ENCODE results near the gene PEX14. TPM values are rescaled to one million over a fixed set of nuclear protein-coding genes. Genes with fewer than 3 reads are reported as not detected.
A peak's percentile ranks its signal among the peaks of the same experiment; 100 is the strongest.
"Not testable (repeated sequence)": the region's sequence is repeated elsewhere in the genome, so short reads cannot be mapped to it uniquely, and the experiment has no call there.

PEX14 gene
- total and polyA plus RNA-seq, 11 donors = 14.9 to 28.7 (median 20.4) TPM

DNA sequence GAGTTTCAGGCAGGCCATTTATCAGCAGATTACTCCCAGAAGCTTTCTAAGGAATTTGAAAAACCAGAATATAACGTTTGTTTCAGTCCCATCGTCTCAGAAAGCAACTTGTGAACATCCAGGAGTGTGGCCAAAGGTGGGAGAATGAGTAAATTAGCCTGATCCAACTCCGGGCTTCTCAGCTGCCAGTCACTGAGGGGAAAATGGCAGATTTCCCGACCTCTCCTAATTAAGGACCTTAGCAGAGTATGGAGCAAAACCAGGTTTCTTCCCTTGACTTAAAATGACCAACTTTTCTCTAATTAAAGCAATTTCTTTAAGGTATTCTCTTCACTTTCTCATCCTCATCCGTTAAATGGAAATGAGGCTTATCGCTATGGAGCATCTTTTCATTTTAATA is 23.9 kb upstream of the PEX14 start:
- Histone ChIP-seq H3K4me1 (peaks cover 0 to 11% (median 3%) of the 10 kb centered on the region in 12 donors), H3K9me3 (no peaks in the 10 kb centered on the region), H3K27ac (peak overlapping the region in 1 of 12 donors; percentile 10), H3K36me3 (no peaks in the 10 kb centered on the region), H3K4me3 (peak overlapping the region in 1 of 12 donors; percentile 22), H3K27me3 (no peaks in the 10 kb centered on the region)
- ATAC-seq (no peak), DNase-seq (no peak)
- intact Hi-C loops (cut with DNase I) = no loop called here
- TF ChIP-seq, protein P1, sequence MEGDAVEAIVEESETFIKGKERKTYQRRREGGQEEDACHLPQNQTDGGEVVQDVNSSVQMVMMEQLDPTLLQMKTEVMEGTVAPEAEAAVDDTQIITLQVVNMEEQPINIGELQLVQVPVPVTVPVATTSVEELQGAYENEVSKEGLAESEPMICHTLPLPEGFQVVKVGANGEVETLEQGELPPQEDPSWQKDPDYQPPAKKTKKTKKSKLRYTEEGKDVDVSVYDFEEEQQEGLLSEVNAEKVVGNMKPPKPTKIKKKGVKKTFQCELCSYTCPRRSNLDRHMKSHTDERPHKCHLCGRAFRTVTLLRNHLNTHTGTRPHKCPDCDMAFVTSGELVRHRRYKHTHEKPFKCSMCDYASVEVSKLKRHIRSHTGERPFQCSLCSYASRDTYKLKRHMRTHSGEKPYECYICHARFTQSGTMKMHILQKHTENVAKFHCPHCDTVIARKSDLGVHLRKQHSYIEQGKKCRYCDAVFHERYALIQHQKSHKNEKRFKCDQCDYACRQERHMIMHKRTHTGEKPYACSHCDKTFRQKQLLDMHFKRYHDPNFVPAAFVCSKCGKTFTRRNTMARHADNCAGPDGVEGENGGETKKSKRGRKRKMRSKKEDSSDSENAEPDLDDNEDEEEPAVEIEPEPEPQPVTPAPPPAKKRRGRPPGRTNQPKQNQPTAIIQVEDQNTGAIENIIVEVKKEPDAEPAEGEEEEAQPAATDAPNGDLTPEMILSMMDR (IDR thresholded peaks at IDR 0.05) = no peak
- TF ChIP-seq POLR2A (IDR thresholded peaks at IDR 0.05) = no peak
- 38 to 50% (median 46%) methylated on average over 6 of the region's 6 CpGs for WGBS, 4 donors

DNA sequence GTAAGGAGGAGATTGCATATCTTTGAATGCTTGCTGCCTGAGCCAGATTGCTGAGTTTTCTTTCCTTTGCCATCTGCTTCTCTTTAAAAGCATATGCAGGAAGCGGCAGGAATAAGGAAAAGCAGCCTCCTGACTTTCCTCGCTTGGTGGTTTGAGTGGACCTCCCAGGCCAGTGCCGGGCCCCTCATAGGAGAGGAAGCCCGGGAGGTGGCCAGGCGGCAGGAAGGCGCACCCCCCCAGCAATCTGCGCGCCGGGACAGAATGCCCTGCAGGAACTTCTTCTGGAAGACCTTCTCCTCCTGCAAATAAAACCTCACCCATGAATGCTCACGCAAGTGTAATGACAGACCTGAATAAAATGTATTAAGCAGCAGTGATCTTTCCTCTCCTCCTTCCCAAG is 23.5 kb upstream of the PEX14 start:
- Histone ChIP-seq H3K4me3 (peak overlapping the region in 2 of 12 donors; percentile 0 to 22), H3K27me3 (no peaks in the 10 kb centered on the region), H3K27ac (peak overlapping the region in 1 of 12 donors; percentile 10), H3K9me3 (no peaks in the 10 kb centered on the region), H3K36me3 (no peaks in the 10 kb centered on the region), H3K4me1 (peaks cover 0 to 11% (median 3%) of the 10 kb centered on the region in 12 donors)
- 17 to 24% (median 24%) methylated on average over 10 of the region's 10 CpGs for WGBS, 4 donors
- ATAC-seq (peak in 2 of 4 donors; percentile 38 to 60), DNase-seq (no peak)
- intact Hi-C loops (cut with DNase I) = no loop called here
- TF ChIP-seq, protein P1 (IDR thresholded peaks at IDR 0.05) = no peak
- no peak for TF ChIP-seq POLR2A (IDR thresholded peaks at IDR 0.05)

DNA sequence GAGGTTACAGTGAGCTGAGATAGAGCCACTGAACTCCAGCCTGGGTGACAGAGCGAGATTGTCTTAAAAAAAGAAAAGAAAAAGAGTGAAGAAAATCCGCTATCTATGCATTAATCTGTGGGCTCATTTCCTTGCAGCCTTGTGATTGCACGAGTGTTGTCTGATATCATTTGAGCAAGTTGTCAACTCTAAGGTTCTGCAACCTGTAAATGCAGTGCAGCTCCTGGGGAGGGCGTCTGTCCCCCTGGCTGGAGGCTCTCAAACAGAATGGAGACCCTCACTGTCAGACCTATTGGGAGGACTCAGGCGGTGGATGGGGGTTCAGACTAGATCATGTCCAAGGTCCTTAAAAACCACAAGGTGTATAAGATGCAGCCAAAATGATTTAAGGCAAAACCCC is 18.7 kb upstream of the PEX14 start:
- intact Hi-C loops (cut with DNase I) = no loop called here

DNA sequence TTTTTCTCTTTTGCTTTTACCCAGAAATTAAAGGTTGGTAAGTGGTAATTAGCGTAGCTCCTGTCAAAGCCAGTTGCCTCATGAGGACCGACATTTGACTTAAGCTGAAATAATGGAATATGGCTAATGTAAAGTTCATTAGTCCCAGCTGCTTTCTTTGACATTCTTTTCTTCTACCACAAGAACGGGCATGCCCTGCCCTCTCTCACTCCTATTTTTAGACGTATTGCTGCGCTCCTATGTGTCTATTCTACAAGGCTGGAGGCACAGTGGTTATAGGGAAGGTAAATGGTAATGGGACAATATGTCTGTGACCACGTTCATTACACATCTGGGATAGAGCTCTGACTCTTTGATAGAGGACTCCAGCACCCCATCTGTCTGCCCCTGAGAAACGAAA is 18.1 kb upstream of the PEX14 start:
- DNase-seq = peak in 1 of 5 donors; percentile 3
- Histone ChIP-seq H3K27ac (peak overlapping the region in 1 of 12 donors; percentile 33), H3K4me3 (no peak overlapping the region), H3K4me1 (peaks cover 0 to 19% (median 0%) of the 10 kb centered on the region in 12 donors), H3K9me3 (no peaks in the 10 kb centered on the region), H3K36me3 (peaks cover 0 to 21% (median 15%) of the 10 kb centered on the region in 9 donors), H3K27me3 (no peaks in the 10 kb centered on the region)
- intact Hi-C loops (cut with DNase I) = no loop called here
- WGBS, 4 donors = 56 to 65% (median 60%) methylated on average over 7 of the region's 7 CpGs
- TF ChIP-seq POLR2A (IDR thresholded peaks at IDR 0.05) = no peak
- TF ChIP-seq, protein P1 (IDR thresholded peaks at IDR 0.05) = no peak
- peak in 3 of 4 donors; percentile 46 to 61 (median 54) for ATAC-seq

More for the DNA sequence above, 18.7 kb upstream of the PEX14 start:
- ATAC-seq (no peak), DNase-seq (no peak)
- 83 to 89% (median 86%) methylated on average over 5 of the region's 5 CpGs for WGBS, 4 donors
- TF ChIP-seq, protein P1 (IDR thresholded peaks at IDR 0.05) = no peak
- no peak for TF ChIP-seq POLR2A (IDR thresholded peaks at IDR 0.05)
- Histone ChIP-seq H3K27ac (no peak overlapping the region), H3K4me1 (peaks cover 0 to 25% (median 2%) of the 10 kb centered on the region in 12 donors), H3K27me3 (no peaks in the 10 kb centered on the region), H3K4me3 (no peak overlapping the region), H3K9me3 (no peaks in the 10 kb centered on the region), H3K36me3 (peaks cover 0 to 15% (median 9%) of the 10 kb centered on the region in 9 donors)

DNA sequence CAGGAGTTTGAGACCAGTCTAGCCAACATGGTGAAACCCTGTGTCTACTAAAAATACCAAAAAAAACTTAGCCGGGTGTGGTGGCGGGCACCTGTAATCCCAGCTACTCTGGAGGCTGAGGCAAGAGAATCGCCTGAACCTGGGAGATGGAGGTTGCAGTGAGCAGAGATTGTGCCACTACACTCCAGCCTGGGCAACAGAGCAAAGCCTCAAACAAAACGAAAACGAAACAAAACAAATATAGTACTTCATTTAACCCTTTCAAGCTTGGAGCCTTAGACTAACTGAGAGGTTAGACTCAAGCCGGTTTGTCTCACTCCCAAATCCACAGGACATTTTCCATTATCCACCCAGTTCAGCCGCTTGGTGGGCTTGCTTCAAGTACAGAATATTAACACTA is 17.3 kb upstream of the PEX14 start:
- ATAC-seq; intact Hi-C loops (cut with DNase I); H3K27me3 ChIP-seq; H3K9me3 ChIP-seq; DNase-seq: not testable (repeated sequence)
- peak overlapping the region in 1 of 12 donors; percentile 20 for H3K27ac ChIP-seq
- H3K36me3 ChIP-seq = peaks cover 2 to 29% (median 23%) of the 10 kb centered on the region in 9 donors
- peak overlapping the region in 1 of 12 donors; percentile 22 for H3K4me3 ChIP-seq
- WGBS, 4 donors = 64 to 70% (median 67%) methylated on average over 7 of the region's 7 CpGs
- peaks cover 0 to 18% (median 0%) of the 10 kb centered on the region in 12 donors for H3K4me1 ChIP-seq

Measured in heart left ventricle (tissue), 16 donors.